Superior temporal gyrus (tissue), 1 donor: Measurements from ENCODE around the gene PCED1A.
"Not testable (repeated sequence)": the region's sequence is repeated elsewhere in the genome, so short reads cannot be mapped to it uniquely, and the experiment has no call there.

Experiments used
- DNase-seq: peaks from one replicate; pipeline ENCODE4 v3.0.0-alpha.2; 2016; ENCODE audit errors: extremely low spot score

The PCED1A gene

GRCh38 chr20:2826655-2827054 is 13.8 kb downstream of the PCED1A start:
- no peak for DNase-seq

DNA sequence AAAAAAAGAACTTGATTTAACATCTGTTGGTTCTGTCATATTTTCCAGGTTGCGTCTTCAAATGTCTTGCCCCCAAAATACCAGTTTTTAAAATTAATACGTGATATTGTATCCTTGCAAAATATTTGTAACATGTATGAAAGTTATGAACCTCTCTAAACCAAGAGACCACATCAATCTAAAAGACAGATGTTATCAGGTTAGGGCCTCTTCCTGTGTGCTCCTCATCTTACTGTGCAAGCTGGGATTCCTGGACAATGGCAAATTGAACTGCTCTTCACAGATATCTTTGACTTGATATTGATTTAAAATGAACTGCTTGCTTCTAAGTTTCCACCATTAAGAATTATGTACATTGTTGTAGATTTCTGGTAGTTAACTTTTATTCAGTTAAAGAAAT is 14.7 kb downstream of the PCED1A start:
- DNase-seq = no peak

DNA sequence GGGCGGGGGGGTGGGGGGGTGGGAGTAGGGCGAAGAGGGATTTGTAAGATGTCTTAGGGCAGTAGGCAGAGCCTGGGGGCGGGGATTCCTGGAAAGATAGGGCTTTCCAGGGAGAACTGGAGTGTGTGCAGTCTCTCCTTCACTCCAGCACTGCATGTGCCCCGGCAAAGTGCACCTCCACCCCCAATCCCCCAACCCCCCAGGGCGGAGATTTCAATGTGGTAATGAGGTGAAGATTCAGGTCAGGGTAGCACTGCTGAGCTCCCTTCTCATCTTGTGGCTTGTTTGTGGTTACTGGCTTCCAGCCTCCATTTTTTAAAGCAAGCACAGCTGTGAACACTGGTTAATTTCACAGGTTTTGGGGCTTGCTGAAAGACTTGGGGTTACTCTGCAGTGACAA is 18.4 kb downstream of the PCED1A start:
- DNase-seq = no peak

- DNase-seq = no peak
Measured at GRCh38 chr20:2820896-2821869, 19.3 kb downstream of the PCED1A start.

DNA sequence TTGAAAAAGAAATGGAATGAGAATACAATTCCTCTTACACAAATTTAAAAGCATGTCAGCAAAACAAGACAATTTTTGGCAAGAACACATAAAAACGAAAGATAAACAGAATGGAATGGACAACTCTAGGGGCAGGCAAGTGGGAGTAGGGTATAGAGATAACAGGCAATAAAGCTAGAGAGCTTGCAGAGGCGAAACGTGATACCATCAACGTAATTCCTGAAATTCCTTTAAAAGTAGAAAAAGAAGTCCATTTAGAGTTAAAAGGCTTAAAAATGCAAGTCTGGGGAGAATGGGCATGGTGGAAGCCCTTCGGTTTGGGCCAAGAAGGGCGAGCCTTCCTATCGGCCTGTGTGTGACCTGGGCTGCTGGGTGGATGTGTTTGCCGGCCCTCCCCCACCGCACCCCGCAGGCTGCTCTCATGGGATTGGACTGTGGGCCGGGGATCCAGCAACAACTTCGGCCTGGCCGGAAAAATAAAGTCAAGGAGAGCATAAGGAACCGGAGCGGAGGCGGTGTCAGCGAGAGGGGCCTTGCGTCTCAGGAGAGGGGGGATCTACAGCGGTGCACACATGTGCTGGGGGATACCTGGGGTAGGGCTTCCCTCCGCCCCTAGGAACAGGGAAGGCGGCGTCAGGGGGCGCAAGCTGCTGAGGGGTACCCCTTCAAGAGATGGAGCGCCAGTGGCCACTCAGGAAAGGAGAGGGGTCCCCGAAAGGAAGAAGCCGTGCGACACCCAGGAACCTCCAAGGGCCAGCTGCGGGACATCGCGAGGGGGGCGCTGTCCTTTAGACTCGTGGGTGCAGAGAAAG is 20.2 kb downstream of the PCED1A start:
- no peak for DNase-seq

DNA sequence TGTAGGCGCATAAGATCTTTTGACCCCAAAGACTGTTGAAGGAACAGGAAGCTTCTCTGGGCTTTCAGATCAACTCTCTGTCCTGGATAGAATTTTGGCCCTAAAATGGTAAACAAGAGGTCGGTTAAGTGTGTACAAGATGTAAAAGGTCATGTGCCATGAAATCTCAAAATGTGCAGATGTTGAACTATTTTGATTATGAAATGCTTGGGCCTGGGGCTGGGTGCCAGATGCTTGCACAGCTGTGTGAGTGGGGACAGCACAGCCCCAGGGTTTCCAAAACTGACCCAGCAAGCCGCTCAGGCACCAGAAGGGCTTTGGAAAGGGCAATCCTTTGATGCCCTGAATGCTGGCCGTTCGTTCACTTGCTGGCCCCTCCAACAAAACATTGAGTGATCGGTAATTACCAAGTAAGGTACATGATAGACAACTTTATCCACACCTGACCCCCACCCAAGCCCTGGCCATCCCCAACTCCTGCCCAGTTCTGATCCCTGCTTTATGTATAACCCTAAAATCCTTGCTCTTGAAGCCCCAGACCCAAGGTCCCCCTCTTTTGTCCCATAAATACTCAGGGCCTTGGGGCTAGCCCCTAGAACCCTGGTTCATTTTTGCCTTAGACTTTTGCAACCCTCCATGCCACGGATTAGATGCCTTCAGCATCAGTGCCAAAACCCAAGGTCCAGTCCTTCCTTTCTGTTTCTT is 22.4 kb downstream of the PCED1A start:
- DNase-seq = no peak

GRCh38 chr20:2817341-2817726 is 23.1 kb downstream of the PCED1A start:
- no peak for DNase-seq

DNA sequence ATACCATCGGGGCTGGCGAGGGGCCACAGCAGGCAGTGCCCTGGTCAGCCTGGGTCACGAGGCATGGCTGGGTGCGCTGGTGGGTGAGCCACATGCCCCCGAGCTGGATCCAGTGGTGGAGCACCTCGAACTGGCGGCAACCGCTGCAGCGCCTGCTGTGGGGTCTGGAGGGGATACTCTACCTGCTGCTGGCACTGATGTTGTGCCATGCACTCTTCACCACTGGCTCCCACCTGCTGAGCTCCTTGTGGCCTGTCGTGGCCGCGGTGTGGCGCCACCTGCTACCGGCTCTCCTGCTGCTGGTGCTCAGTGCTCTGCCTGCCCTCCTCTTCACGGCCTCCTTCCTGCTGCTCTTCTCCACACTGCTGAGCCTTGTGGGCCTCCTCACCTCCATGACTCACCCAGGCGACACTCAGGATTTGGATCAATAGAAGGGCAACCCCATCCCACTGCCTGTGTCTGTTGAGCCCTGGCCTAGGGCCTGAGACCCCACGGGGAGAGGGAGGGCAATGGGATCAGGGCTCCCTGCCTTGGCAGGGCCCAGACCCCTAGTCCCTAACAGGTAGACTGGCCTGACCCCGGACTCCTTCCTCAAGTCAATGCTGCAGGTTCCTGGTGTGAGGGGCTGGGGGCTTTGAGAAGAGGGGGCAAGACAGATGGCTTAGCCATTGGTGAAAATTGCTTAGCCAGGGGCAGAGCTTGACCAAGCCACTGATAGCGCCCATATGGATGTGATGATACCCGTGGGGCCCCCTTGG is 23.7 kb downstream of the PCED1A start:
- no peak for DNase-seq

GRCh38 chr20:2816030-2816582 is 24.3 kb downstream of the PCED1A start, which contains the start of gene TMEM239:
Gene TMEM239, plus strand, starts transcription at chr20:2816364. Its CDS starts 191 bp downstream, at chr20:2816555.
- no peak for DNase-seq

DNA sequence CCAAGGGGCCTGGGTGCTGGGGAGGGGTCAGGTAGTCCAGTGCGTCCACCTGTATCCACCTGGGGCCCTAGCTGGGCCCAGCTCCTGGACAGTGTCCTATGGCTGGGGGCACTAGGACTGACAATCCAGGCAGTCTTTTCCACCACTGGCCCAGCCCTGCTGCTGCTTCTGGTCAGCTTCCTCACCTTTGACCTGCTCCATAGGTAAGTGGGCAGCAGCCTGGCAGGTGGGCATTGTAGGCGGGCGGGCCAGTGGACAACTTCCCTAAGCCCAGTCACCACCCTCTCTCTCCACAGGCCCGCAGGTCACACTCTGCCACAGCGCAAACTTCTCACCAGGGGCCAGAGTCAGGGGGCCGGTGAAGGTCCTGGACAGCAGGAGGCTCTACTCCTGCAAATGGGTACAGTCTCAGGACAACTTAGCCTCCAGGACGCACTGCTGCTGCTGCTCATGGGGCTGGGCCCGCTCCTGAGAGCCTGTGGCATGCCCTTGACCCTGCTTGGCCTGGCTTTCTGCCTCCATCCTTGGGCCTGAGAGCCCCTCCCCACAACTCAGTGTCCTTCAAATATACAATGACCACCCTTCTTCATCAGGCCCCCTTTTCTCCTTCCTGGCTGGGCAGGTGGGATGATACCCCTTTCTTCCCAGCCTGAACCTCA is 25.1 kb downstream of the PCED1A start:
- DNase-seq = no peak

- no peak for DNase-seq
Measured at GRCh38 chr20:2814587-2815051, 25.8 kb downstream of the PCED1A start, which contains the start of gene C20orf141. Gene C20orf141, plus strand, starts transcription at chr20:2814987. Its CDS starts 198 bp downstream, at chr20:2815185.

DNA sequence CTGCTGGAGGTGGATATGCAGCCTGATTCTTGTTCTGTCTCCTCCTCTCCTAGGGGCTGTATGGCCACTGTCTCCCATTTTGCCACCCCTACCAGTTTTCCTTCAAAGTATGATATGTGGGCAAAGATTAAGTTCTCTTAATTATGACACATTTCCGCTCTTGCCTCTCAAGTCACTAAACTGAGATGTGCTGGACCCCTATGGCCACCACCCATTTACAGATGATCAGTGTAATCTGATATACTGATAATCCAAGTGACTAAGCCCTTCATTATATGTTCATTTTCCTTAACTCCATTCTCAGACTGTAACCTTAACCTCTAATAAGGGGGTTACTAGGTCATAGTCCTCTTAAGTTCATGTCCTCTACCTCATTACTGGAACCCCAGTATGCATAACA is 26.4 kb downstream of the PCED1A start:
- DNase-seq = no peak

- DNase-seq = no peak
Measured at GRCh38 chr20:2812189-2812588, 28.3 kb downstream of the PCED1A start.

- no peak for DNase-seq
Measured at GRCh38 chr20:2809690-2810089, 30.8 kb downstream of the PCED1A start.

DNA sequence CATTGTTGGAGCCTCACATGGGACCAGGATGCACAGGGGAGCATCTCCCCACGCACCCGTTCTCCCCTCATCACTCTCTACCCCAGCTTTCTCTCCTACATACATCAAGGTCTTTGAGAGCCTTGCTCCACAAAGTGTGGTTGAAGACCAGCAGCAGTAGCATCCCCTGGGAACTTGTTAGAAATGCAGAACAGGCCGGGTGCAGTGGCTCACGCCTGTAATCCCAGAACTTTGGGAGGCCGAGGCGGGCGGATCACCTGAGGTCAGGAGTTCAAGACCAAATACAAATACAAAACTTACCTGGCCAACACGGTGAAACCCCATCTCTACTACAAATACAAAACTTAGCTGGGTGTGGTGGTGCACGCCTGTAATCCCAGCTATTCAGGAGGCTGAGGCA is 32.5 kb downstream of the PCED1A start:
- not testable (repeated sequence) for DNase-seq

DNA sequence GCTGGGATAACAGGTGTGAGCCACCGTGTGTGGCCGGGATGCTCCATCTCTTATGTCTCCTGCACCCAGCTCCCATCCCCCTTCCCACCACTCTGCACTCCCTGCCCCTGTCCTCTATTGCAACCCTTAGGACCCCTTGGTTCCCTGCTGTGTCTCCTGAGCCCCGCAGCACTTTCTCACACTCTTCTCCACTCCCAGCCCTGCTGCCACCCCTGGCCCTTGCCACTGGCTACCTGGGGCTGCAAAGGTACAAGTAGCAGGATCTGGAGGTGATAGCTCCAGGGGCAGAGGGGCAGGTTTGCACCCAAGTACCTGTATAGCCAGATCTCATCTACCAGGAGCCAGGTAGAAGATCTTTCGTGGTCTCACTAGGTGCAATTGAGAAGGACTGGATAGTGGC is 33.4 kb downstream of the PCED1A start:
- no peak for DNase-seq

- no peak for DNase-seq
Measured at GRCh38 chr20:2806351-2806701, 34.1 kb downstream of the PCED1A start.

DNA sequence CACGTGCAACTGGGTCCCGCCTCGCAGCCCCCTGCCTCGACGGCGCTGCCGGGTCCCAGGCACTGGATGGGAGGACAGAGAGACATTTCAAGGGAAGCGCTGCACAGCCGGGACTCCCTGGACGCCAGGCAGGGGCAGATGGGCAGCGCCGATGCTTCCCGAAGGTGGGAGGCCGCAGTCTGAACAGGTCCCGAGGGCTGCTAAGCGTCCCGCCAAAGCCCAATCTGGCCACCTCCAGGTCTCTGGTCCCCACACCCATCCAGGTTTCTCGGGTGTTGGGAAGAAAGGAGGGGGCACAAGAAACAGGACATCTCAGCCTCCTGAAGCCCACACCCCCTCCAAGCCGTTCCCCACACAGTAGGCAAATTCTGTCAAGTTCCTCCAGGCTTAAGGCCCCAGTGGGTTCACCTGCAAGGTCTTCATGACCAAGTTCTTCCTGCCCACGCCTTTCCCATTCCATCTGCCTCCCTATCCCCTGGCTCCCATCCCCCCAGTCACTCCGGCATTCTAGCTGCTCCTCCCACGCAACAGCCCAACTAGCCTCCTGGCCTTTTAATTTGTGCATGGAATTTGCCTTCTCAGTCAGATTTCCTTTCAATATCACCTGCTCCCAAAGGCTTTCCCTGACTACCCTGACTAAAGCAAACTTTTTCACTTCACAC is 34.6 kb downstream of the PCED1A start:
- no peak for DNase-seq

- no peak for DNase-seq
Measured at GRCh38 chr20:2804852-2805688, 35.4 kb downstream of the PCED1A start.
